Stimulated activated naive CD8-positive, alpha-beta T cell treated with anti-CD3 and anti-CD28 coated beads, Interleukin-15, Interleukin-2, amounts not matched to agents 100 ng/mL and 50 ng/mL, for 24 hours (primary cell): ENCODE data around the gene RIPK3.

Experiments
- H3K27ac Mint-ChIP-seq: one replicate; pipeline ENCODE4 v1.8.0; 2021; ENCODE audit warnings: mild to moderate bottlenecking, mixed read lengths
- H3K27me3 Mint-ChIP-seq: one replicate; pipeline ENCODE4 v1.8.0; 2021; ENCODE audit warnings: mixed read lengths
- H3K36me3 Mint-ChIP-seq: one replicate; pipeline ENCODE4 v1.8.0; 2021; ENCODE audit warnings: low read depth, mixed read lengths
- H3K4me1 Mint-ChIP-seq: one replicate; pipeline ENCODE4 v1.8.0; 2021; ENCODE audit warnings: low read depth, mixed read lengths
- H3K4me3 Mint-ChIP-seq: one replicate; pipeline ENCODE4 v1.8.0; 2021; ENCODE audit warnings: mild to moderate bottlenecking, mixed read lengths
- H3K9me3 Mint-ChIP-seq: one replicate; pipeline ENCODE4 v1.8.0; 2021; ENCODE audit warnings: mixed read lengths

The RIPK3 gene

GRCh38 chr14:24325963-24326362 lies 13.8 kb downstream of the RIPK3 start:
- peaks cover 6% of the 10 kb centered on the region for H3K27me3 Mint-ChIP-seq
- no peaks in the 10 kb centered on the region for H3K9me3 Mint-ChIP-seq
- H3K4me1 Mint-ChIP-seq = peaks cover 31% of the 10 kb centered on the region
- H3K27ac Mint-ChIP-seq = no peak overlapping the region
- H3K4me3 Mint-ChIP-seq = no peak overlapping the region
- no peaks in the 10 kb centered on the region for H3K36me3 Mint-ChIP-seq

DNA sequence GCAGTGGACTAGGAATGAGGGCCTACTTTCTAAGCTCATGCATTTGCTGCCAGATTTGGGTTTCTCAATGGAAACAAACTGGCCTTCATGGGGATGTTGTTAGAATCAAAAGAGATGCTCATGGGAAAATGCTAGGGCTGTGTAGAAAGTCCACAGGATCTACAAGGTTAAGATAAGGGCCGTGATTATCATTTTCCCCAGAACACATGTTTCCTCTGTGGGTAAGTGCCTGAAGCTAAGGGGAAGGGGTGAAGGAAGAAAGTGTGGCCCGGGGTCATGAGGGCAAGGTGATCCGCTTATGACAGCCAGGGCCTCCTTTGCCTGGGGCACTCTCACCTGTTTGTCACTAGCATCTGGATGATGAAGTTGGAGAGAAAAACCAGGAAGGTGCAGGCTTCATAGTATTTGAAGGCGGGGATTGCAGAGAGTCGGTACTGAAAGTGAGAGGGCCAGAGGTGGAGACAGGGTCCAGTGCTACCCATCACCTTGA lies 14.7 kb downstream of the RIPK3 start:
- Mint-ChIP-seq H3K9me3 (no peaks in the 10 kb centered on the region), H3K27me3 (no peaks in the 10 kb centered on the region), H3K27ac (no peak overlapping the region), H3K4me1 (peaks cover 23% of the 10 kb centered on the region), H3K36me3 (no peaks in the 10 kb centered on the region), H3K4me3 (no peak overlapping the region)

DNA sequence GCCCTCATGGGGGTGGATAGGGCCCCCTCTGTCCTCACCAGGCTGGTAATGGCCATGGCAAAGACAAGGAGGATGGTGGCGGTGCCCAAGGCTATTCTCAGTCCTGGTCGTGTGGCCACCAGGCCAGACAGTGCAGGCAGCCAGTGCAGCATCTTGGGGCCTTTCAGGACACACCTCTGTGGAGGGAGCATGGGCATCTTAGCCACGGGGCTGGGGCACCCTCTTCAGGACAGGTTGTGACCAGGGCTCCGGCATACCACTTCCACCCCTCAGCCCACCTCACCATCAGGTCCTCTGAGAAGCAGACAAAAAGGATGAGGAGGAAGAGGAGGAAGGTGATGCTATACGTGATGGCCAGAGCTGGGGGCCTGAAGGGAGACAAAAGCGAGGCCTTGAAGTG lies 15.8 kb downstream of the RIPK3 start:
- H3K27me3 Mint-ChIP-seq = no peaks in the 10 kb centered on the region
- no peaks in the 10 kb centered on the region for H3K9me3 Mint-ChIP-seq
- no peak overlapping the region for H3K4me3 Mint-ChIP-seq
- H3K36me3 Mint-ChIP-seq = no peaks in the 10 kb centered on the region
- peaks cover 13% of the 10 kb centered on the region for H3K4me1 Mint-ChIP-seq
- no peak overlapping the region for H3K27ac Mint-ChIP-seq

- Mint-ChIP-seq H3K27me3 (no peaks in the 10 kb centered on the region), H3K4me3 (no peak overlapping the region), H3K9me3 (no peaks in the 10 kb centered on the region), H3K27ac (no peak overlapping the region), H3K4me1 (peaks cover 7% of the 10 kb centered on the region), H3K36me3 (no peaks in the 10 kb centered on the region)
Measured at GRCh38 chr14:24323341-24323740, 16.4 kb downstream of the RIPK3 start.

DNA sequence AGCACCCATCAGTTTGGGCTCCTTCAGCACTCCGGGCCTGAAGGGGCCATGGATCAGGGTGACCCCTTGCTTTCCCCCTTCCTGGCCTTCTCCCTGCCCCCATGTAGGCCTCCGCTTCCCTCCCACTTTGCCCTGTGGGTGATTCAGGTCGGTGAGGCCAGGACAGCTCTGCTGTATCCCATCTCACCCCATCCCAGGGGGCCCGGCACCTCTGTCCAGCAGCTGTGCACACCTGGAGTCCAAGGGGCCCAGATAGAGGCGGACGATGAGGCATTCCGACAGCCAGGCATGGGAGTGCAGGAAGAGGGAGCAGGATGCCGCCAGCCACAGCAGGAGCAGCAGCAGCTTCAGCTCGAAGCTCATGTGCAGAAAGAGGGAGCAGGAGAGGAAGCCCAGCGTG lies 17.1 kb downstream of the RIPK3 start:
- Mint-ChIP-seq H3K9me3 (no peaks in the 10 kb centered on the region), H3K27me3 (no peaks in the 10 kb centered on the region)

DNA sequence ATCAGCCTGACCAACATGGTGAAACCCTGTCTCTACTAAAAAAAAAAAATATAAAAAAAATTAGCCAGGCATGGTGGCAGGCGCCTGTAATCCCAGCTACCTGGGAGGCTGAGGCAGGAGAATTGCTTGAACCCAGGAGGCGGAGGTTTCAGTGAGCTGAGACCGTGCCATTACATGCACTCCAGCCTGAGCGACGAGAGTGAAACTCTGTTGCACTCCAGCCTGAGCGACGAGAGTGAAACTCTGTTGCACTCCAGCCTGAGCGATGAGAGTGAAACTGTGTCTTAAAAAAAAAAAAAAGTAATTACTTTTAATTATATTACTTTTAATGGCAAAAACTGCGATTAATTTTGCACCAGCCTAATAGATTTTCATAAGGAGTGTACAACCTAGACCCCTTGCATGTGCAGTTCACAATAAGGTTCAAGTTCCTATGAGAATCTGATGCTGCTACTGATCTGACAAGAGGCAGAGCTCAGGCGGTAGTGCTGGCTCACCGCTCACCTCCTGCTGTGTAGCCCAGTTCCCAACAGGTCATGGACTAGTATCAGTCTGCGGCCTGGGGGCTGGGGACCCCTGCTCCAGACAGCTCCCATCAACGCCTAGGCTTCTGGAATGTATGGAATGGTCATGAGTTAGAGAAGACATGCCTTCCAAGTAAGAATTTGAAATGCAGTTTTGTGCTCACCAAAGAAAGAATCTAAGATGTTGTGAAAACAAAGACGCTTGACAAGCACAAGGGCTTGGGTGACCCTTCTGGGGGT lies 18.4 kb downstream of the RIPK3 start:
- Mint-ChIP-seq H3K9me3 (no peaks in the 10 kb centered on the region), H3K4me1 (peaks cover 12% of the 10 kb centered on the region), H3K4me3 (no peak overlapping the region), H3K36me3 (peaks cover 3% of the 10 kb centered on the region), H3K27me3 (no peaks in the 10 kb centered on the region), H3K27ac (no peak overlapping the region)

More for the DNA sequence above, 17.1 kb downstream of the RIPK3 start:
- peaks cover 9% of the 10 kb centered on the region for H3K4me1 Mint-ChIP-seq
- no peaks in the 10 kb centered on the region for H3K36me3 Mint-ChIP-seq
- H3K27ac Mint-ChIP-seq = no peak overlapping the region
- H3K4me3 Mint-ChIP-seq = no peak overlapping the region

GRCh38 chr14:24317141-24317928 lies 22.5 kb downstream of the RIPK3 start:
- no peaks in the 10 kb centered on the region for H3K9me3 Mint-ChIP-seq
- H3K36me3 Mint-ChIP-seq = peaks cover 16% of the 10 kb centered on the region
- H3K4me3 Mint-ChIP-seq = no peak overlapping the region
- H3K27me3 Mint-ChIP-seq = no peaks in the 10 kb centered on the region
- peaks cover 46% of the 10 kb centered on the region for H3K4me1 Mint-ChIP-seq
- H3K27ac Mint-ChIP-seq = peak overlapping the region; percentile 74

DNA sequence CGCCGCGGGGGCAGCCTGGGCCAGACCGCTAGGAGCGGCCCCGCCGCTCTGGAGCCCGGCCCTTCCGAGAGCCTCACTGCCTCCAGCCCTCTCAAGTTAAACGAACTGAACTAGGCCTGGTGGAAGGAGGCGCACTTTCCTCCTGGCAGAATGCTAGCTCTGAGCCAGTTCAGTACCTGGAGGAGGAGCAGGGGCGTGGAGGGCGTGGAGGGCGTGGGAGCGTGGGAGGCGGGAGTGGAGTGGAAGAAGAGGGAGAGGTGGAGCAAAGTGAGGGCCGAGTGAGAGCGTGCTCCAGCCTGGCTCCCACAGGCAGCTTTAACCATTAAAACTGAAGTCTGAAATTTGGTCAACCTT lies 23.2 kb downstream of the RIPK3 start:
- H3K4me3 Mint-ChIP-seq = no peak overlapping the region
- H3K27ac Mint-ChIP-seq = no peak overlapping the region
- H3K27me3 Mint-ChIP-seq = no peaks in the 10 kb centered on the region
- H3K9me3 Mint-ChIP-seq = no peaks in the 10 kb centered on the region
- peaks cover 54% of the 10 kb centered on the region for H3K4me1 Mint-ChIP-seq
- H3K36me3 Mint-ChIP-seq = peaks cover 20% of the 10 kb centered on the region

- Mint-ChIP-seq H3K27me3 (no peaks in the 10 kb centered on the region), H3K4me3 (no peak overlapping the region), H3K9me3 (no peaks in the 10 kb centered on the region), H3K4me1 (peaks cover 56% of the 10 kb centered on the region), H3K36me3 (peaks cover 20% of the 10 kb centered on the region), H3K27ac (no peak overlapping the region)
Measured at GRCh38 chr14:24315807-24316596, 23.8 kb downstream of the RIPK3 start.

- H3K27ac Mint-ChIP-seq = no peak overlapping the region
- H3K4me3 Mint-ChIP-seq = no peak overlapping the region
- no peaks in the 10 kb centered on the region for H3K9me3 Mint-ChIP-seq
- H3K27me3 Mint-ChIP-seq = no peaks in the 10 kb centered on the region
- H3K4me1 Mint-ChIP-seq = peaks cover 58% of the 10 kb centered on the region
- H3K36me3 Mint-ChIP-seq = peaks cover 20% of the 10 kb centered on the region
Measured at GRCh38 chr14:24315243-24315806, 24.5 kb downstream of the RIPK3 start.

DNA sequence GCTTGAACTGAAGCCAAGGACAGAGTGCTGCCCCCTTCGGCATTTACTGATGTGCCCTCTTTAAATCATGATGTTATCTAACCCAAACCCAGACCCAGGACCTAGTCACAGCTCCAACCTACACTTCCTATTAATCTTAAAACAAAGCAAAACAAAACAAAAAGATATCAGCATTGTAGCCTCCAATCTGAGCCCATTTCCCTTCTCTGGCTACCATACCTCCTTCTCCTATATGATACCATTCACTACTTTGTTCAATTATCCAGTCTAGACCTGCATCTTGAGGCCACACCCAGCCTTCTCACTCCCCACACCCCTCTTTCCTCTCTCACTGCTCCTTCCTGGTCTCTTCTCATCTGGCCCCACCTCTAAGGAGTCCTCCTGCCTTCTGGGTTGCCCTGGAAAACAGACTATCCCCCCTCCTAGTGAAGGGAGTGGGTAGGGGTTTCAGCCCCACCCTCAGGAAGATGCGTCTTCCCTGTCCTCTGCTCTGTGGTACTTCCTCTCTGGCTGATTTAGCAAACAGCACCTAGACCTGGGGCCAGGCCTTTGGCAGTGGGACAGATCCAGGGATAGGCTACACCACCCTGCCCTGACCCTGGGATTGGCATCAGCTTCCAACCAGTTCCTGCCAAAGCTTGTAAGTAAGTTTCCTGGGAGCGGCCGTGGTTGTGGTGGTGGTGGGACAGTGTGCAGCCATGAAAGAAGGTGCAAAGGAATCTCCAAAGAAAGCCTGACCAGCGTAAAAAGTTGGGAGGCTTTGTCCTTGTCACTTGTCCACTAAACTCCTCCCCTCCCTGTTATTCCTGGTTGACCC lies 25.2 kb downstream of the RIPK3 start:
- Mint-ChIP-seq H3K36me3 (peaks cover 20% of the 10 kb centered on the region), H3K4me3 (no peak overlapping the region), H3K27ac (no peak overlapping the region), H3K4me1 (peaks cover 66% of the 10 kb centered on the region), H3K9me3 (no peaks in the 10 kb centered on the region), H3K27me3 (no peaks in the 10 kb centered on the region)

DNA sequence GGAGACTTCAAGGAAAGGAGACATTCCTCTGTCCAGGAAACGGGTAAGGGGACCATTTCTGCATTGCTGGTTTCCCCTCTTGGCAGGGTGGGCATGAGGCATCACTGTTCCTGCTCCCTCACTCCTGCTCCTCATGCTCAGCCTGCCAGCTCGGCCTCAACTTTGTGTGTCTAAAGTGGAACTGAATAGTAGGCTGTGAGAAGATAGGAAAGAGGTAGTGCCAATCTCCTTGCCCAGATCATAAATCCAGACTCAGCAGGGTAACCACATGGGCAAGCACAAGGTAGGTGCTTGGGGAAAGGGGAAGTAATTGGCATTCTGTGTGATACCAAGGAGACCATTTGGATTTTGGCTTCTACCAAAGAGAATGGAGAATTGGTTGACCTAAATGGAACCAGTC lies 25.9 kb downstream of the RIPK3 start:
- Mint-ChIP-seq H3K27me3 (no peaks in the 10 kb centered on the region), H3K36me3 (peaks cover 27% of the 10 kb centered on the region), H3K27ac (peak overlapping the region; percentile 81), H3K9me3 (no peaks in the 10 kb centered on the region), H3K4me1 (peaks cover 70% of the 10 kb centered on the region), H3K4me3 (peak overlapping the region; percentile 18)

- Mint-ChIP-seq H3K9me3 (no peaks in the 10 kb centered on the region), H3K36me3 (peaks cover 35% of the 10 kb centered on the region), H3K27ac (peak overlapping the region; percentile 65), H3K4me1 (peaks cover 78% of the 10 kb centered on the region), H3K27me3 (no peaks in the 10 kb centered on the region), H3K4me3 (peak overlapping the region; percentile 74)
Measured at GRCh38 chr14:24312736-24313507, 26.9 kb downstream of the RIPK3 start.
